HepG2 (cell line): ENCODE measurements around the gene RAC2. TPM values are rescaled to one million over a fixed set of nuclear protein-coding genes. Genes with fewer than 3 reads are reported as not detected.

Experiments
- AKAP8 ChIP-seq: sonication (generic); formaldehyde crosslinking; IDR thresholded peaks from 2 replicates; pipeline ENCODE4 v1.5.1; 2020; ENCODE audit warnings: mild to moderate bottlenecking, missing genetic modification reagents
- ATM ChIP-seq: fragments of 450-650 bp; IDR thresholded peaks from 2 replicates; pipeline ENCODE4 v1.7.1; 2017; ENCODE audit warnings: mild to moderate bottlenecking, borderline replicate concordance
- ELF4 ChIP-seq: sonication (generic); formaldehyde crosslinking; IDR thresholded peaks from 2 replicates; pipeline ENCODE4 v1.5.0; 2020; ENCODE audit warnings: missing genetic modification reagents, mild to moderate bottlenecking, moderate library complexity, borderline replicate concordance
- IRX3 ChIP-seq: sonication (generic); formaldehyde crosslinking; IDR thresholded peaks from 2 replicates; pipeline ENCODE4 v1.8.1; 2023; ENCODE audit warnings: mild to moderate bottlenecking, low read depth, missing genetic modification reagents, borderline replicate concordance
- JARID2 ChIP-seq: sonication (generic); formaldehyde crosslinking; IDR thresholded peaks from 2 replicates; pipeline ENCODE4 v1.8.1; 2023; ENCODE audit warnings: missing genetic modification reagents, inconsistent platforms; ENCODE audit not compliant: insufficient replicate concordance
- MATR3 ChIP-seq: sonication (generic); formaldehyde crosslinking; IDR thresholded peaks from 2 replicates; pipeline ENCODE4 v1.4.0; 2020; ENCODE audit warnings: missing genetic modification reagents
- NR3C1 ChIP-seq: sonication (generic); formaldehyde crosslinking; IDR thresholded peaks from 2 replicates; pipeline ENCODE4 v1.4.0; 2020; ENCODE audit warnings: missing genetic modification reagents
- RARA ChIP-seq: IDR thresholded peaks from 2 replicates; pipeline ENCODE4 v1.6.1; 2016; ENCODE audit warnings: missing genetic modification reagents, missing compliant biosample characterization
- SNAI1 ChIP-seq: sonication (generic); formaldehyde crosslinking; IDR thresholded peaks from 2 replicates; pipeline ENCODE4 v1.5.0; 2020; ENCODE audit warnings: mild to moderate bottlenecking, missing genetic modification reagents, borderline replicate concordance
- ZEB1 ChIP-seq: IDR thresholded peaks from 2 replicates; pipeline ENCODE4 v1.6.1; 2012; ENCODE audit warnings: mild to moderate bottlenecking, low read depth, inconsistent platforms; ENCODE audit not compliant: insufficient replicate concordance
- ZFP91 ChIP-seq: sonication (generic); formaldehyde crosslinking; IDR thresholded peaks from 2 replicates; pipeline ENCODE4 v1.9.0; 2022; ENCODE audit warnings: missing genetic modification reagents, mild to moderate bottlenecking, borderline replicate concordance
- ZNF235 ChIP-seq: sonication (generic); formaldehyde crosslinking; IDR thresholded peaks from 2 replicates; pipeline ENCODE4 v1.8.1; 2023; ENCODE audit warnings: mild to moderate bottlenecking, missing genetic modification reagents, borderline replicate concordance
- ZNF430 ChIP-seq: sonication (generic); formaldehyde crosslinking; IDR thresholded peaks from 2 replicates; pipeline ENCODE4 v1.9.0; 2021; ENCODE audit warnings: mild to moderate bottlenecking, missing genetic modification reagents
- ZSCAN31 ChIP-seq: sonication (generic); formaldehyde crosslinking; IDR thresholded peaks from 2 replicates; pipeline ENCODE4 v1.5.0; 2020; ENCODE audit warnings: low read depth, mild to moderate bottlenecking, missing genetic modification reagents
- polyA plus RNA-seq, 8 experiments: library from polyadenylated mRNA; depleted of rRNA in 3 of 8; stranded (reverse) in 7 of 8; unstranded in 1 of 8; fragments of >200 nt; fragmentation: Illumina TruSeq in 4 of 8; extraction: Trizol in 4 of 8; gene quantifications; 2 replicates each; pipeline versions ENCODE4 v1.2.1 to v1.2.3, GENCODE V29; 2011 to 2016; ENCODE audit warnings: low read depth in 4 of 8, missing spikeins in 1 of 8, mixed read lengths in 1 of 8; ENCODE audit not compliant: insufficient read depth in 1 of 8
- total RNA-seq, 5 experiments: library from RNA; depleted of rRNA; stranded (reverse); fragments of >200 nt; fragmentation: Illumina TruSeq; extraction: Trizol; gene quantifications; 2 replicates each; pipeline ENCODE4 v1.2.3, GENCODE V29; 2016; ENCODE audit warnings: low read depth in 1 of 5
- TF ChIP-seq, protein P1 (sequence below): sonication (generic); formaldehyde crosslinking; IDR thresholded peaks from 2 replicates; pipeline ENCODE4 v1.5.1; 2020; ENCODE audit warnings: mild to moderate bottlenecking, missing genetic modification reagents
- TF ChIP-seq, protein P2 (sequence below): sonication (generic); formaldehyde crosslinking; IDR thresholded peaks from 2 replicates; pipeline ENCODE4 v1.8.1; 2023; ENCODE audit warnings: missing genetic modification reagents, inconsistent platforms, borderline replicate concordance

The RAC2 gene
- total and polyA plus RNA-seq, 2 of the 13 experiments (the other 11 are each of a cell fraction or from before 2014, with no cell fraction given) = 0.73 TPM; not detected in 1

DNA sequence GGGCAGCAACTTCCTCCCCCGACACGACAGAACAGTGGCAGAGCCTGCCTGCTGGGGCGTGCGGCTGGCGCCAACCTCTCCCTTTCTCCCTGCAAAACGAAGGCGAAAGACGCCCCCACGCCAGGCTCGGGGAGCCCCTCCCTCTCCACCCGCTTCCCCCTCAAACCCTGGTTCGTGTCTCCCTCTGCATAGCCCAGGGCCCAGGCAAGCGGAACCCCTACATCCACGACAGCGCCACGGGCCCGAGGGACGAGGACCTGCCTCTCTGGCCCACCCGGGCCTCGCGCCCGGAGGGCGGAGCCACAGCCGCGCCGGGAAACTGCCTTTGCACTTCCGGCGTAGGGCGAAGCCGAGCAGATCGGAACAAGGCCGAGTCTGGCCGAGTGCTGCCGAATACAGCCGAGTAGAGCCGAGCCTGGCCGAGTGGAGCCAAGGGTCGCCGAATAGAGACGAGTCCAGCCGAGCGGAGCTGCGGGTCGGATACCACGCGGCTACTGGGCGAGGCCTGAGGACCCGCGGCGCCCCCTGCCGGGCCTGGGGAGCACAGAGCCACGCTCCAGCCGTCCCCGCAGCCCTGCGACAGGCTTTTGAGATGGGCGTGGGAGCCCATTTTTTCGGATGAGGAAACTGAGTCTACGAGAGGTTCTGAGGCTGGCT is 44.8 kb downstream of the RAC2 start (continued):
- TF ChIP-seq ZSCAN31 (CRISPR knock-in tag) = no peak
- no peak for TF ChIP-seq IRX3 (CRISPR knock-in tag)
- no peak for TF ChIP-seq ZEB1
- no peak for TF ChIP-seq ELF4
- TF ChIP-seq MATR3 = no peak
- TF ChIP-seq ZFP91 (CRISPR knock-in tag) = peak; percentile 92
- no peak; the same call in 1 of the 2 replicates for TF ChIP-seq RARA (CRISPR knock-in tag)
- TF ChIP-seq ZNF235 = 0 out of 2 replicates have a peak, but pooled peaks have one; percentile 8
- TF ChIP-seq ATM = no peak
- peak; percentile 27; the same call in 1 of the 2 replicates for TF ChIP-seq AKAP8
- TF ChIP-seq, protein P1, sequence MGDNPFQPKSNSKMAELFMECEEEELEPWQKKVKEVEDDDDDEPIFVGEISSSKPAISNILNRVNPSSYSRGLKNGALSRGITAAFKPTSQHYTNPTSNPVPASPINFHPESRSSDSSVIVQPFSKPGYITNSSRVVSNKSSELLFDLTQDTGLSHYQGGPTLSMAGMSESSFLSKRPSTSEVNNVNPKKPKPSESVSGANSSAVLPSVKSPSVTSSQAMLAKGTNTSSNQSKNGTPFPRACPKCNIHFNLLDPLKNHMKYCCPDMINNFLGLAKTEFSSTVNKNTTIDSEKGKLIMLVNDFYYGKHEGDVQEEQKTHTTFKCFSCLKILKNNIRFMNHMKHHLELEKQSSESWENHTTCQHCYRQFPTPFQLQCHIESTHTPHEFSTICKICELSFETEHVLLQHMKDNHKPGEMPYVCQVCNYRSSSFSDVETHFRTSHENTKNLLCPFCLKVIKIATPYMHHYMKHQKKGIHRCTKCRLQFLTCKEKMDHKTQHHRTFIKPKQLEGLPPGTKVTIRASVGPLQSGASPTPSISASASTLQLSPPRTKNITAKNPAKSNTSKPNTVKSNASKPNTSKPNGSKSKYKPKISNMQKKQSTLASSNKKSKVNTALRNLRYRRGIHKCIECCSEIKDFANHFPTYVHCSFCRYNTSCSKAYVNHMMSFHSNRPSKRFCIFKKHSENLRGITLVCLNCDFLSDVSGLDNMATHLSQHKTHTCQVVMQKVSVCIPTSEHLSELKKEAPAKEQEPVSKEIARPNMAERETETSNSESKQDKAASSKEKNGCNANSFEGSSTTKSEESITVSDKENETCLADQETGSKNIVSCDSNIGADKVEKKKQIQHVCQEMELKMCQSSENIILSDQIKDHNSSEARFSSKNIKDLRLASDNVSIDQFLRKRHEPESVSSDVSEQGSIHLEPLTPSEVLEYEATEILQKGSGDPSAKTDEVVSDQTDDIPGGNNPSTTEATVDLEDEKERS (CRISPR knock-in tag) = no peak
- TF ChIP-seq NR3C1 = no peak
- TF ChIP-seq JARID2 (CRISPR knock-in tag) = no peak
- TF ChIP-seq SNAI1 = no peak; the same call in 1 of the 2 replicates
- TF ChIP-seq, protein P2, sequence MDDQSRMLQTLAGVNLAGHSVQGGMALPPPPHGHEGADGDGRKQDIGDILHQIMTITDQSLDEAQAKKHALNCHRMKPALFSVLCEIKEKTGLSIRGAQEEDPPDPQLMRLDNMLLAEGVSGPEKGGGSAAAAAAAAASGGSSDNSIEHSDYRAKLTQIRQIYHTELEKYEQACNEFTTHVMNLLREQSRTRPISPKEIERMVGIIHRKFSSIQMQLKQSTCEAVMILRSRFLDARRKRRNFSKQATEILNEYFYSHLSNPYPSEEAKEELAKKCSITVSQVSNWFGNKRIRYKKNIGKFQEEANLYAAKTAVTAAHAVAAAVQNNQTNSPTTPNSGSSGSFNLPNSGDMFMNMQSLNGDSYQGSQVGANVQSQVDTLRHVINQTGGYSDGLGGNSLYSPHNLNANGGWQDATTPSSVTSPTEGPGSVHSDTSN = no peak
- peak; percentile 50 for TF ChIP-seq ZNF430 (CRISPR knock-in tag)
